Neural progenitor cell (in vitro differentiated cells): ENCODE data around the gene MX1. TPM values are rescaled to one million over a fixed set of nuclear protein-coding genes. Genes with fewer than 3 reads are reported as not detected.

Experiments
- DNase-seq: peaks from one replicate; pipeline ENCODE4 v3.0.0-alpha.2; 2016; ENCODE audit warnings: low spot score
- H2AFZ ChIP-seq: fragments of 200-600 bp; sonication (generic); replicated peaks from 2 replicates; pipeline ENCODE4 v1.6.1; 2016; ENCODE audit warnings: antibody characterized with exemption
- H3F3A ChIP-seq: fragments of 200-600 bp; sonication (generic); 2 replicates; pipeline ENCODE4 v1.6.1; 2016; ENCODE audit warnings: antibody characterized with exemption, low read depth
- H3K27ac ChIP-seq: fragments of 200-600 bp; sonication (generic); 2 replicates; pipeline ENCODE4 v1.5.1; 2016; ENCODE audit warnings: mild to moderate bottlenecking
- H3K27me3 ChIP-seq: fragments of 200-600 bp; sonication (generic); 2 replicates; pipeline ENCODE4 v1.6.1; 2016; ENCODE audit warnings: mild to moderate bottlenecking, moderate library complexity
- H3K36me3 ChIP-seq: fragments of 200-600 bp; sonication (generic); 2 replicates; pipeline ENCODE4 v1.5.1; 2016
- H3K4me1 ChIP-seq: fragments of 200-600 bp; sonication (generic); 2 replicates; pipeline ENCODE4 v1.6.1; 2016; ENCODE audit warnings: mixed run types
- H3K4me2 ChIP-seq: fragments of 200-600 bp; sonication (generic); 2 replicates; pipeline ENCODE4 v1.6.1; 2016
- H3K4me3 ChIP-seq: fragments of 200-600 bp; sonication (generic); 2 replicates; pipeline ENCODE4 v1.5.1; 2016
- H3K79me2 ChIP-seq: fragments of 200-600 bp; sonication (generic); 2 replicates; pipeline ENCODE4 v1.6.1; 2016; ENCODE audit warnings: low read depth
- H3K9ac ChIP-seq: fragments of 200-600 bp; sonication (generic); 2 replicates; pipeline ENCODE4 v1.6.1; 2016
- H3K9me3 ChIP-seq: fragments of 200-600 bp; sonication (generic); 2 replicates; pipeline ENCODE4 v1.5.1; 2016; ENCODE audit warnings: low read depth
- H4K20me1 ChIP-seq: fragments of 200-600 bp; sonication (generic); 2 replicates; pipeline ENCODE4 v1.6.1; 2016; ENCODE audit warnings: low read depth
- H3K27ac Mint-ChIP-seq: 3 replicates; pipeline ENCODE4 v1.8.0; 2021; ENCODE audit warnings: mixed read lengths
- H3K27me3 Mint-ChIP-seq: 2 replicates; pipeline ENCODE4 v1.8.0; 2022; ENCODE audit warnings: low read depth, mild to moderate bottlenecking, inconsistent platforms, moderate library complexity, mixed read lengths; ENCODE audit not compliant: insufficient read depth
- H3K36me3 Mint-ChIP-seq: 3 replicates; pipeline ENCODE4 v1.8.0; 2021; ENCODE audit warnings: mixed read lengths
- H3K4me1 Mint-ChIP-seq: 3 replicates; pipeline ENCODE4 v1.8.0; 2021; ENCODE audit warnings: mixed read lengths
- H3K4me3 Mint-ChIP-seq: 3 replicates; pipeline ENCODE4 v1.8.0; 2021; ENCODE audit warnings: mild to moderate bottlenecking, moderate library complexity, mixed read lengths
- H3K9me3 Mint-ChIP-seq: 3 replicates; pipeline ENCODE4 v1.8.0; 2020; ENCODE audit warnings: mixed read lengths
- EZH2 ChIP-seq: fragments of 200-600 bp; sonication (generic); IDR thresholded peaks from 2 replicates; pipeline ENCODE4 v1.6.1; 2017; ENCODE audit warnings: antibody characterized with exemption, mild to moderate bottlenecking, moderate library complexity
- EZH2phosphoT487 ChIP-seq: fragments of 200-600 bp; sonication (generic); IDR thresholded peaks from 2 replicates; pipeline ENCODE4 v1.6.1; 2017; ENCODE audit warnings: antibody characterized with exemption
- total RNA-seq: library from RNA; depleted of rRNA; stranded (reverse); fragments of >200 nt; gene quantifications from 2 replicates; pipeline ENCODE4 v1.2.3, GENCODE V29; 2015; ENCODE audit warnings: low replicate concordance
- TF ChIP-seq, protein P1 (sequence below): fragments of 200-600 bp; sonication (generic); IDR thresholded peaks from 2 replicates; pipeline ENCODE4 v1.5.1; 2017; ENCODE audit warnings: antibody characterized with exemption, mild to moderate bottlenecking

Gene MX1
- total RNA-seq, 1 donor from 2014 or later = 1.7 TPM

GRCh38 chr21:41503331-41503730, 77.3 kb downstream of the MX1 start:
- no peak overlapping the region for H3K4me2 ChIP-seq
- H4K20me1 ChIP-seq = peaks cover 7% of the 10 kb centered on the region
- H3K4me1 ChIP-seq = peaks cover 6% of the 10 kb centered on the region
- H3K9me3 ChIP-seq = no peaks in the 10 kb centered on the region
- no peak overlapping the region for H2AFZ ChIP-seq
- Mint-ChIP-seq H3K36me3 (no peaks in the 10 kb centered on the region), H3K9me3 (no peaks in the 10 kb centered on the region), H3K4me1 (no peaks in the 10 kb centered on the region), H3K27me3 (peaks cover 27% of the 10 kb centered on the region), H3K27ac (no peak overlapping the region), H3K4me3 (no peak overlapping the region)
- H3K4me3 ChIP-seq = no peak overlapping the region
- no peaks in the 10 kb centered on the region for H3K36me3 ChIP-seq
- peaks cover 5% of the 10 kb centered on the region for H3F3A ChIP-seq
- no peak overlapping the region for H3K9ac ChIP-seq
- no peak for DNase-seq
- no peak overlapping the region for H3K27ac ChIP-seq
- H3K79me2 ChIP-seq = peaks cover 3% of the 10 kb centered on the region
- peaks cover 35% of the 10 kb centered on the region for H3K27me3 ChIP-seq
- TF ChIP-seq, protein P1, sequence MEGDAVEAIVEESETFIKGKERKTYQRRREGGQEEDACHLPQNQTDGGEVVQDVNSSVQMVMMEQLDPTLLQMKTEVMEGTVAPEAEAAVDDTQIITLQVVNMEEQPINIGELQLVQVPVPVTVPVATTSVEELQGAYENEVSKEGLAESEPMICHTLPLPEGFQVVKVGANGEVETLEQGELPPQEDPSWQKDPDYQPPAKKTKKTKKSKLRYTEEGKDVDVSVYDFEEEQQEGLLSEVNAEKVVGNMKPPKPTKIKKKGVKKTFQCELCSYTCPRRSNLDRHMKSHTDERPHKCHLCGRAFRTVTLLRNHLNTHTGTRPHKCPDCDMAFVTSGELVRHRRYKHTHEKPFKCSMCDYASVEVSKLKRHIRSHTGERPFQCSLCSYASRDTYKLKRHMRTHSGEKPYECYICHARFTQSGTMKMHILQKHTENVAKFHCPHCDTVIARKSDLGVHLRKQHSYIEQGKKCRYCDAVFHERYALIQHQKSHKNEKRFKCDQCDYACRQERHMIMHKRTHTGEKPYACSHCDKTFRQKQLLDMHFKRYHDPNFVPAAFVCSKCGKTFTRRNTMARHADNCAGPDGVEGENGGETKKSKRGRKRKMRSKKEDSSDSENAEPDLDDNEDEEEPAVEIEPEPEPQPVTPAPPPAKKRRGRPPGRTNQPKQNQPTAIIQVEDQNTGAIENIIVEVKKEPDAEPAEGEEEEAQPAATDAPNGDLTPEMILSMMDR = no peak
- TF ChIP-seq EZH2 = no peak
- TF ChIP-seq EZH2phosphoT487 = no peak

- Mint-ChIP-seq H3K9me3 (peaks cover 2% of the 10 kb centered on the region), H3K4me1 (no peaks in the 10 kb centered on the region), H3K27me3 (peaks cover 29% of the 10 kb centered on the region), H3K27ac (no peak overlapping the region), H3K36me3 (no peaks in the 10 kb centered on the region), H3K4me3 (no peak overlapping the region)
- TF ChIP-seq, protein P1 = no peak
- TF ChIP-seq EZH2 (no peak), EZH2phosphoT487 (no peak)
- peaks cover 6% of the 10 kb centered on the region for H3K4me1 ChIP-seq
- H3K27ac ChIP-seq = no peak overlapping the region
- H3K36me3 ChIP-seq = no peaks in the 10 kb centered on the region
- H3K4me3 ChIP-seq = no peak overlapping the region
- peaks cover 42% of the 10 kb centered on the region for H3K27me3 ChIP-seq
- peaks cover 3% of the 10 kb centered on the region for H3K79me2 ChIP-seq
- H3F3A ChIP-seq = peaks cover 5% of the 10 kb centered on the region
- DNase-seq = no peak
- H2AFZ ChIP-seq = no peak overlapping the region
- H4K20me1 ChIP-seq = peaks cover 7% of the 10 kb centered on the region
- no peak overlapping the region for H3K4me2 ChIP-seq
- no peak overlapping the region for H3K9ac ChIP-seq
- no peaks in the 10 kb centered on the region for H3K9me3 ChIP-seq
Observed at GRCh38 chr21:41504030-41504429, 78.0 kb downstream of the MX1 start.

DNA sequence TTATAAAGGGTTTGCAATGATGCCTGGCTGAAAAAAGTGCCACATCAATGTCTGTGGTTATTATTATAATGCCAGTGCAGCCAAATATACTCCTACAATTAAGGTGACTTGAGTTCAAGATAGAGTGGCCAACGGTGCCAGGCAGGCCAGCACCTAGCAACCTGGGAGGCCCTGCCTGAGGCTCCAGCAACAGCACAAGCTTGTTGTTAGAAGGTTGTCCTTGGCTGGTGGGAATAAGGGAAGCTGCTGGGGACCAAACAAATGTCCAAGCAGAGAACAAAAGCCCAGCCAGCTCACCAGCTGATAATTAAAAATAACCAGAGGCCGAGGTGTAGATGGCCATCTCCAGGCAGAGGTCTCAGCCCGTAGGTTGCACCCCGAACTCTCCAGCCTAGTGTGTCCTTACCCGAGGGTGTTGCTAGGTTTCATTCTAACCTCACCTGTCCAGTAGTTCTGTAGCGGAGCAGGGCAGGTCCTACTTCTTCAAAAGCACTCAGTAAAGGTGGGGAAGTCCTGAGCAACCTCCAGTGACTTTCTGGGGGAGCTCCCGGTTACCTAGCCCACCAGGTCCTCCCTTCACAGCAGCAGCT, 80.1 kb downstream of the MX1 start:
- no peak overlapping the region for H3K9ac ChIP-seq
- peaks cover 7% of the 10 kb centered on the region for H4K20me1 ChIP-seq
- no peak for DNase-seq
- no peak overlapping the region for H3K27ac Mint-ChIP-seq
- H3K4me1 ChIP-seq = peaks cover 6% of the 10 kb centered on the region
- no peak overlapping the region for H3K27ac ChIP-seq
- H3K4me3 ChIP-seq = peak overlapping the region; percentile 68
- peaks cover 52% of the 10 kb centered on the region for H3K27me3 ChIP-seq
- no peaks in the 10 kb centered on the region for H3K36me3 Mint-ChIP-seq
- no peaks in the 10 kb centered on the region for H3K4me1 Mint-ChIP-seq
- H2AFZ ChIP-seq = no peak overlapping the region
- peaks cover 45% of the 10 kb centered on the region for H3K27me3 Mint-ChIP-seq
- no peaks in the 10 kb centered on the region for H3K79me2 ChIP-seq
- H3K9me3 Mint-ChIP-seq = peaks cover 2% of the 10 kb centered on the region
- peaks cover 5% of the 10 kb centered on the region for H3F3A ChIP-seq
- no peaks in the 10 kb centered on the region for H3K9me3 ChIP-seq
- no peaks in the 10 kb centered on the region for H3K36me3 ChIP-seq
- H3K4me3 Mint-ChIP-seq = peak overlapping the region; percentile 46
- H3K4me2 ChIP-seq = peak overlapping the region; percentile 96
- no peak for TF ChIP-seq EZH2
- TF ChIP-seq EZH2phosphoT487 = no peak
- TF ChIP-seq, protein P1 = no peak
